ENCODE results near the gene APCDD1. TPM values are rescaled to one million over a fixed set of nuclear protein-coding genes. Genes with fewer than 3 reads are reported as not detected.

Gene APCDD1
- polyA plus RNA-seq, 1 of the 3 experiments (the other 2 are of a cell fraction) = 0.02 TPM

DNA sequence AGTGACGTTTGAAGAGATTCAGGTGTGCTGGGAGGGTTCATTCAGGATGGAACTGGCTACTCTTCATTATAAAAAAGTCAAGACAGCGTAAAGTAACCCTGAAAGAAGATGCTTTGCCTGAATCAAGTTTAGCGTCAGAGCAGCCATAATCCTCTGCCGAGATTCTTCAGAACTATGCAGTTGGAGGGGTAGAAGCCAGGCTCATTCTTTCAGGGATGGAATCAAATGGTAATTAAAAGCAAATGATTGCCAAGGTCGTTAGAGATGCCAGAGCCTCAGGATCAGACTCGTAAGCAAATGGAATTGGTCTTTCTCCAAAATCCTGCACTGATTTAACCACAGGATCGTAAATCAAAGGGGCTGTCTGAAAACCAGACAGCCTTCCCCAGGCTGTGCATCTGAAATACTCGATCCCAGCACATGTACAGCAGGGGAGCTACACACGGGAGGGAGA lies 21.9 kb downstream of the APCDD1 start (continued):
- TF ChIP-seq, protein P1, sequence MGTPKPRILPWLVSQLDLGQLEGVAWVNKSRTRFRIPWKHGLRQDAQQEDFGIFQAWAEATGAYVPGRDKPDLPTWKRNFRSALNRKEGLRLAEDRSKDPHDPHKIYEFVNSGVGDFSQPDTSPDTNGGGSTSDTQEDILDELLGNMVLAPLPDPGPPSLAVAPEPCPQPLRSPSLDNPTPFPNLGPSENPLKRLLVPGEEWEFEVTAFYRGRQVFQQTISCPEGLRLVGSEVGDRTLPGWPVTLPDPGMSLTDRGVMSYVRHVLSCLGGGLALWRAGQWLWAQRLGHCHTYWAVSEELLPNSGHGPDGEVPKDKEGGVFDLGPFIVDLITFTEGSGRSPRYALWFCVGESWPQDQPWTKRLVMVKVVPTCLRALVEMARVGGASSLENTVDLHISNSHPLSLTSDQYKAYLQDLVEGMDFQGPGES (IDR thresholded peaks at IDR 0.05; ENCODE audit: low read depth, low read length) = no peak
- TF ChIP-seq TEAD4 (IDR thresholded peaks at IDR 0.05; ENCODE audit: borderline replicate concordance, insufficient read depth) (no peak), MEF2A (IDR thresholded peaks at IDR 0.05; ENCODE audit: borderline replicate concordance, low read depth) (no peak), GATA2 (CRISPR knock-in tag; IDR thresholded peaks at IDR 0.05) (peak; percentile 47), TCF12 (IDR thresholded peaks at IDR 0.05) (peak; percentile 13; the same call in 1 of the 2 replicates), FOXJ3 (CRISPR knock-in tag; IDR thresholded peaks at IDR 0.05) (no peak), YY1 (IDR thresholded peaks at IDR 0.05; ENCODE audit: low read depth) (no peak), SIN3A (IDR thresholded peaks at IDR 0.05; ENCODE audit: borderline replicate concordance, low read depth, low read length) (no peak), NFIC (IDR thresholded peaks at IDR 0.05; ENCODE audit: borderline replicate concordance) (no peak), CHD2 (IDR thresholded peaks at IDR 0.05; ENCODE audit: low read length, partially characterized antibody) (no peak), ELF1 (IDR thresholded peaks at IDR 0.05) (no peak), FOXM1 (IDR thresholded peaks at IDR 0.05; ENCODE audit: low read depth) (no peak), RXRA (IDR thresholded peaks at IDR 0.05; ENCODE audit: borderline replicate concordance, low read depth) (no peak), TAF1 (IDR thresholded peaks at IDR 0.05; ENCODE audit: borderline replicate concordance, low read depth, low read length) (no peak), NRF1 (IDR thresholded peaks at IDR 0.05; ENCODE audit: low read depth, low read length) (no peak), JUND (IDR thresholded peaks at IDR 0.05) (no peak), RFX5 (IDR thresholded peaks at IDR 0.05; ENCODE audit: low read length) (no peak), GABPA (IDR thresholded peaks at IDR 0.05; ENCODE audit: low read depth) (no peak), SMC3 (IDR thresholded peaks at IDR 0.05; ENCODE audit: low read depth, low read length) (no peak)
- TF ChIP-seq, protein P2, sequence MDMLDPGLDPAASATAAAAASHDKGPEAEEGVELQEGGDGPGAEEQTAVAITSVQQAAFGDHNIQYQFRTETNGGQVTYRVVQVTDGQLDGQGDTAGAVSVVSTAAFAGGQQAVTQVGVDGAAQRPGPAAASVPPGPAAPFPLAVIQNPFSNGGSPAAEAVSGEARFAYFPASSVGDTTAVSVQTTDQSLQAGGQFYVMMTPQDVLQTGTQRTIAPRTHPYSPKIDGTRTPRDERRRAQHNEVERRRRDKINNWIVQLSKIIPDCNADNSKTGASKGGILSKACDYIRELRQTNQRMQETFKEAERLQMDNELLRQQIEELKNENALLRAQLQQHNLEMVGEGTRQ (IDR thresholded peaks at IDR 0.05; ENCODE audit: borderline replicate concordance, low read depth, low read length) = no peak
- TF ChIP-seq, protein P3, sequence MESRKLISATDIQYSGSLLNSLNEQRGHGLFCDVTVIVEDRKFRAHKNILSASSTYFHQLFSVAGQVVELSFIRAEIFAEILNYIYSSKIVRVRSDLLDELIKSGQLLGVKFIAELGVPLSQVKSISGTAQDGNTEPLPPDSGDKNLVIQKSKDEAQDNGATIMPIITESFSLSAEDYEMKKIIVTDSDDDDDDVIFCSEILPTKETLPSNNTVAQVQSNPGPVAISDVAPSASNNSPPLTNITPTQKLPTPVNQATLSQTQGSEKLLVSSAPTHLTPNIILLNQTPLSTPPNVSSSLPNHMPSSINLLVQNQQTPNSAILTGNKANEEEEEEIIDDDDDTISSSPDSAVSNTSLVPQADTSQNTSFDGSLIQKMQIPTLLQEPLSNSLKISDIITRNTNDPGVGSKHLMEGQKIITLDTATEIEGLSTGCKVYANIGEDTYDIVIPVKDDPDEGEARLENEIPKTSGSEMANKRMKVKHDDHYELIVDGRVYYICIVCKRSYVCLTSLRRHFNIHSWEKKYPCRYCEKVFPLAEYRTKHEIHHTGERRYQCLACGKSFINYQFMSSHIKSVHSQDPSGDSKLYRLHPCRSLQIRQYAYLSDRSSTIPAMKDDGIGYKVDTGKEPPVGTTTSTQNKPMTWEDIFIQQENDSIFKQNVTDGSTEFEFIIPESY (IDR thresholded peaks at IDR 0.05; ENCODE audit: borderline replicate concordance, low read depth) = no peak
